ENCODE data around the gene CCL7. TPM values are rescaled to one million over a fixed set of nuclear protein-coding genes. Genes with fewer than 3 reads are reported as not detected.

The CCL7 gene
- total RNA-seq, 4 donors from 2014 or later = not detected

- H3K36me3 ChIP-seq = no peaks in the 10 kb centered on the region
- no peak for DNase-seq
- no peaks in the 10 kb centered on the region for H3K9me3 ChIP-seq
- no peaks in the 10 kb centered on the region for H3K27me3 ChIP-seq
- H3K4me3 ChIP-seq = no peak overlapping the region
- peaks cover 0 to 7% (median 0%) of the 10 kb centered on the region in 4 donors for H3K4me1 ChIP-seq
- TF ChIP-seq POLR2A (IDR thresholded peaks at IDR 0.05) (no peak), CTCF (IDR thresholded peaks at IDR 0.05) (no peak)
- H3K27ac ChIP-seq = peak overlapping the region in 2 of 4 donors; percentile 4 to 39
These were observed 30.0 kb downstream of the CCL7 start for GRCh38 chr17:34299956-34300577.

GRCh38 chr17:34300652-34301370, 30.8 kb downstream of the CCL7 start:
- no peaks in the 10 kb centered on the region for H3K27me3 ChIP-seq
- peak overlapping the region in 1 of 4 donors; percentile 39 for H3K27ac ChIP-seq
- DNase-seq = no peak
- TF ChIP-seq CTCF (IDR thresholded peaks at IDR 0.05) (no peak), POLR2A (IDR thresholded peaks at IDR 0.05) (no peak)
- no peaks in the 10 kb centered on the region for H3K9me3 ChIP-seq
- no peaks in the 10 kb centered on the region for H3K36me3 ChIP-seq
- no peak overlapping the region for H3K4me3 ChIP-seq
- H3K4me1 ChIP-seq = peaks cover 0 to 7% (median 0%) of the 10 kb centered on the region in 4 donors

GRCh38 chr17:34301986-34302385, 32.0 kb downstream of the CCL7 start:
- Histone ChIP-seq H3K4me3 (no peak overlapping the region), H3K9me3 (no peaks in the 10 kb centered on the region), H3K4me1 (peaks cover 0 to 7% (median 0%) of the 10 kb centered on the region in 4 donors), H3K36me3 (no peaks in the 10 kb centered on the region), H3K27me3 (no peaks in the 10 kb centered on the region), H3K27ac (no peak overlapping the region)
- DNase-seq = no peak
- TF ChIP-seq CTCF (IDR thresholded peaks at IDR 0.05) (no peak), POLR2A (IDR thresholded peaks at IDR 0.05) (no peak)

- DNase-seq = no peak
- no peaks in the 10 kb centered on the region for H3K36me3 ChIP-seq
- H3K4me1 ChIP-seq = peaks cover 0 to 7% (median 0%) of the 10 kb centered on the region in 4 donors
- H3K27me3 ChIP-seq = no peaks in the 10 kb centered on the region
- no peak overlapping the region for H3K4me3 ChIP-seq
- TF ChIP-seq POLR2A (IDR thresholded peaks at IDR 0.05) = no peak
- no peak for TF ChIP-seq CTCF (IDR thresholded peaks at IDR 0.05)
- no peak overlapping the region for H3K27ac ChIP-seq
- H3K9me3 ChIP-seq = no peaks in the 10 kb centered on the region
These were observed 32.6 kb downstream of the CCL7 start for GRCh38 chr17:34302636-34303035.

GRCh38 chr17:34303606-34304005, 33.6 kb downstream of the CCL7 start:
- no peaks in the 10 kb centered on the region for H3K36me3 ChIP-seq
- H3K4me3 ChIP-seq = no peak overlapping the region
- peaks cover 0 to 7% (median 0%) of the 10 kb centered on the region in 4 donors for H3K4me1 ChIP-seq
- H3K27me3 ChIP-seq = no peaks in the 10 kb centered on the region
- no peak for TF ChIP-seq POLR2A (IDR thresholded peaks at IDR 0.05)
- TF ChIP-seq CTCF (IDR thresholded peaks at IDR 0.05) = no peak
- H3K27ac ChIP-seq = no peak overlapping the region
- no peak for DNase-seq
- no peaks in the 10 kb centered on the region for H3K9me3 ChIP-seq
